ENCODE results near the gene WASF2.
"Not testable (repeated sequence)": the region's sequence is repeated elsewhere in the genome, so short reads cannot be mapped to it uniquely, and the experiment has no call there.

DNA sequence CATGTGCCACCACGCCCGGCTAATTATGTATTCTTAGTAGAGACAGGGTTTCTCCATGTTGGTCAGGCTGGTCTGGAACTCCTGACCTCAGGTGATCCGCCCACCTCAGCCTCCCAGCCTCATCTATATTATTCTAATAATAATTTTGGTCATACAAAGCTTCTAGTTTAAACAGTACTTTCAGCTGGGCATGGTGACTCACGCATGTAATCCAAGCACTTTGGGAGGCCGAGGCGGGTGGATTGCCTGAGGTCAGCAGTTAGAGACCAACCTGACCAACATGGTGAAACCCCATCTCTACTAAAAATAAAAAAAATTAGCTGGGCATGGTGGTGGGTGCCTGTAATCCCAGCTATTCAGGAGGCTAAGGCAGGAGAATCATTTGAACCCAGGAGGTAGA lies 26.1 kb downstream of the WASF2 start:
- not testable (repeated sequence) for TF ChIP-seq POLR2A, CTCF (IDR thresholded peaks at IDR 0.05)

All from right lobe of liver (tissue), 4 donors.